Activated naive CD4-positive, alpha-beta T cell treated with Interleukin-2 at 50 U/mL for 16 hours (primary cell): ENCODE results near the gene TRIM8.
"Not testable (repeated sequence)": the region's sequence is repeated elsewhere in the genome, so short reads cannot be mapped to it uniquely, and the experiment has no call there.

ENCODE experiments used
- DNase-seq: peaks from one replicate; pipeline ENCODE4 v3.0.0-alpha.2; 2020

The TRIM8 gene

GRCh38 chr10:102651455-102652169 lies 7.3 kb downstream of the TRIM8 start:
- DNase-seq = no peak

- DNase-seq = no peak
Observed at GRCh38 chr10:102652170-102652916, 8.1 kb downstream of the TRIM8 start.

GRCh38 chr10:102653060-102653459 lies 8.8 kb downstream of the TRIM8 start:
- no peak for DNase-seq

GRCh38 chr10:102654566-102654965 lies 10.3 kb downstream of the TRIM8 start:
- no peak for DNase-seq

- no peak for DNase-seq
Observed at GRCh38 chr10:102654969-102655368, 10.7 kb downstream of the TRIM8 start.

GRCh38 chr10:102656026-102656425 lies 11.7 kb downstream of the TRIM8 start:
- DNase-seq = no peak

- DNase-seq = no peak
Observed at GRCh38 chr10:102656791-102657371, 12.6 kb downstream of the TRIM8 start.

- no peak for DNase-seq
Observed at GRCh38 chr10:102657451-102657850, 13.2 kb downstream of the TRIM8 start.

GRCh38 chr10:102657984-102658724 lies 13.9 kb downstream of the TRIM8 start:
- DNase-seq = no peak

GRCh38 chr10:102658802-102659201 lies 14.5 kb downstream of the TRIM8 start:
- no peak for DNase-seq

- peak; percentile 76 for DNase-seq
Observed at GRCh38 chr10:102660888-102661657, 16.8 kb downstream of the TRIM8 start.

GRCh38 chr10:102661658-102662028 lies 17.4 kb downstream of the TRIM8 start:
- peak; percentile 17 for DNase-seq

- no peak for DNase-seq
Observed at GRCh38 chr10:102665904-102666509, 21.7 kb downstream of the TRIM8 start.

- DNase-seq = not testable (repeated sequence)
Observed at GRCh38 chr10:102667411-102667810, 23.1 kb downstream of the TRIM8 start.

- DNase-seq = no peak
Observed at GRCh38 chr10:102668326-102669107, 24.2 kb downstream of the TRIM8 start.

GRCh38 chr10:102669206-102670064 lies 25.2 kb downstream of the TRIM8 start:
- no peak for DNase-seq

- DNase-seq = no peak
Observed at GRCh38 chr10:102670065-102670670, 25.9 kb downstream of the TRIM8 start.

- no peak for DNase-seq
Observed at GRCh38 chr10:102670871-102671434, 26.7 kb downstream of the TRIM8 start.

- no peak for DNase-seq
Observed at GRCh38 chr10:102673236-102673818, 29.0 kb downstream of the TRIM8 start.
